AG10803 (cell line): ENCODE data around the gene STAMBP.
A peak's percentile ranks its signal among the peaks of the same experiment; 100 is the strongest.

ENCODE experiments used
- DNase-seq: peaks from one replicate; pipeline ENCODE4 v3.0.0; 2010; ENCODE audit warnings: low read depth
- H3K4me3 ChIP-seq: 2 replicates; pipeline ENCODE4 v1.5.1; 2011; ENCODE audit warnings: mild to moderate bottlenecking, low read length, control low read depth
- CTCF ChIP-seq: conservative IDR thresholded peaks from 2 replicates; pipeline ENCODE4 v1.5.1; 2011; ENCODE audit warnings: mild to moderate bottlenecking, low read length, control low read depth, inconsistent platforms

Gene STAMBP

DNA sequence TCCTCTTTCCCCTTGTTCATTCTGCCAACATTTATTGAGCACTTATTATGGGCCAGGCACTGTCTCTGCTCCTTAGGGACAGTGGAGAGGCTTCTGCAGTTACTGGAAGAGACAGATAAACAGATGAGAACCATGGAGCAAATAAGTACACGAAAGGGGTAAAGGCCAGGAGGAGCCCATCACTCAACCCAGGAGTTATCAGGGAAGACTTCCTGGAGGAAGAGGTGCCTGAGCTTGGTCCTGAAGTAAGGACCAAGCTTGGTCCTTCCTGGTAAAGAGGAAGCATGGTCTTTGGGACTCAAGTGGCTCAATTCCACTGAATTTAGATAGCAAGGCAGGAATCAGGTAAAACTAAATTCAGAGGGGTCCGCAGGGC is 65.7 kb downstream of the STAMBP start:
- H3K4me3 ChIP-seq: no peak overlapping the region
- no peak for DNase-seq
- no peak for TF ChIP-seq CTCF

DNA sequence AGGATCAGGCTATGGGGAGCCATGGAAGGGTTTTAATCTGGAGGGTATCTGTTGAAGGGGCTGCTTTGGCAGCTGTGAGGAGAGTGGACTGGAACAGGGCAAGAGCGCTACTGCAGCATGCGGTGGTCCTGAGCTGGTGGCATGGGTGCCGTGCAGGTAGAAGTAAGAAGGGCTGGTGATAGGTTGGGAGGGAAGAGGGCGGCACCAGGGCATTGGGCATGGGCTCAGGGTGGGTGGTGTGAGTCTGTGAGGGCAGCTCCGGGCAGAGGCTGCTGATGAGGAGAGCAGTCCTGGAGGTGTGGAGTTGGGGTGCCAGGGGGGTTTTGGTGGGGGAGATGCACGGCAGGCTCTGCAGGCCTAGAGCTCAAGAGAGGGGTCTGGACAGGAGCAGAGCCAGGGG is 66.1 kb downstream of the STAMBP start:
- no peak for DNase-seq
- no peak for TF ChIP-seq CTCF
- H3K4me3 ChIP-seq: no peak overlapping the region

- no peak for DNase-seq
- H3K4me3 ChIP-seq: no peak overlapping the region
- TF ChIP-seq CTCF: no peak
These were observed 66.7 kb downstream of the STAMBP start for GRCh38 chr2:73895473-73895872.

DNA sequence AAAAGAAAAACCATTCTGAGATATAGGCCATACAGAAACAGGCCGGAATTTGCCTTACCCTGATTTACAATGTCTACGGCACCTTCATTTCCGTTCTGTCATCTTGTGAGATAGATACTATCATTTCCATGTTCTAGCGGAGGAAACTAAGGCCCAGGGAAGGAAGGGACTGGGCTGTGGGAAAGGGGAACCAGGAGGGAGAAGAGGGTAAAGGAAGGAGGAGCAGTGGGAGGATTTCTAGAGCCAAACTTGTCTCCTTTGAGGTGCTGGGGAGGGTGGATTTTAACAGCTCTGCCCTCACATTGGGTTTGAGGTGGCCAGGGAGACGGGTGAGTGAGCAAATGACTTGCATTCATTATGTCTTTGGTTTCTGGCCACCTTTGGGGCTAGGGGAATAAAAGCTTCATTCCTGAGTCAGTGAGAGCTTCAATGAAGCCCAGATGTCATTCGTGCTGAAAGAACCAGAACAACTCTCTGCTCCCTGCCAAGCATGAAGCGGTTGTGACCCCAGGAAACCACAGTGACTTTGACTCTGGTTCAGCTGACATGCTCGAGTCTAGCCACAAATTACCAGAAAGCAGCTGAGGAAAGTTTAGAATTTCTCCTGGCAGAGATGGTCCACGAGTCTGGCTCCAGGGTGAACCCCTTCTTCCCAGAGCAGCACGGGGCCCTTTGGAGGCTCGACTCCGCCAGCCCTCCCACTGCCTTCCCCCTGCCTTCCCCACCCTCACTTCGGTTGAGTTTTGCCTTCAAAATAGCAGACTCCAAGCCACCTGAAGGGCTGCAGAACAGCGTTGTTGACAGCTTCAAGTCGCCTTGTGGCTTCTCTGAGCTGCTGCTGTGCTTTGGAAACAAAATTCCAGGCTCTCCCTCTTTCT is 67.8 kb downstream of the STAMBP start:
- peak; percentile 96 for DNase-seq
- H3K4me3 ChIP-seq: 0 out of 2 replicates have a peak overlapping the region, but pooled peaks have one; percentile 9
- peak; percentile 2; the same call in 1 of the 2 replicates for TF ChIP-seq CTCF

DNA sequence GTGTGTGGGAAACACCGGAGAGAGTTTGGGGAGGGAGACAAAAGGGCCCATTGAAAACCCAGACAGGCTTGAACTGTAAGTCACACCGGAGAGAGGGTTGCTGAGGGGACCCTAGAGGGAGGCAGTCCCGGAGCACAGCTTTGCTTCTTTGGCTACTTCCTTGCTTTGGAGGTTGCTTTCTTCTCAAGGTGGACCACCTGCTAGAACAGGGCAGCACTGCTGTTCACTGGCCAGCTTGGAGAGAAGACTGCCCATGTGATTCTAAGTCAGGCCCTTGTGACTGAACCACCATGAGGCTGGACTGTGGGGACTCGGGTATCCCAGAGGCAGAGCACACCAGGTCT is 68.5 kb downstream of the STAMBP start:
- TF ChIP-seq CTCF: no peak
- no peak overlapping the region for H3K4me3 ChIP-seq
- no peak for DNase-seq

- H3K4me3 ChIP-seq: no peak overlapping the region
- DNase-seq: no peak
- TF ChIP-seq CTCF: no peak
These were observed 69.2 kb downstream of the STAMBP start for GRCh38 chr2:73897934-73898333.

GRCh38 chr2:73899801-73900336 is 71.1 kb downstream of the STAMBP start:
- no peak for DNase-seq
- no peak overlapping the region for H3K4me3 ChIP-seq
- no peak for TF ChIP-seq CTCF
